DMS53 (cell line): ENCODE data around the gene CDHR1.

Experiments
- DNase-seq: peaks from one replicate; lab custom pipeline; 2025; lab: John Stamatoyannopoulos, UW

CDHR1 gene

GRCh38 chr10:84262190-84262956, 68.0 kb downstream of the CDHR1 start:
- DNase-seq: no peak

DNA sequence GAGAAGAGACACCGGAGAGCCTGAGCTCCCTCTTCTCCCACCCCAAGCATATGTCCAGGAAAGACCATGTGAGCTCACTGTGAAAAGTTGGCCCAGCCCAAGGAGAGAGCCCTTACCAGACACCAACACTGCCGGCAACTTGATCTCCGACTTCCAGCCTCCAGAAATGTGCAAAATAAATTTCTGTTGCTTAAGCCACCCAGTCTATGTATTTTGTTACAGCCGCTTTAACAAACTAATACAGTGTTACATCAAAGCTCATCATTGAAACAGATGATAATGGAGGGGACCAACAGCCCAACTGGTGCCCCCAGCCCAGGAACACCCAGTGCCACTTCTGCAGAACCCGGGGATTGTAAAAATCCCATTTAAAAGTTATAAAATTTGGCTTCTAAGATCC, 69.4 kb downstream of the CDHR1 start:
- no peak for DNase-seq

DNA sequence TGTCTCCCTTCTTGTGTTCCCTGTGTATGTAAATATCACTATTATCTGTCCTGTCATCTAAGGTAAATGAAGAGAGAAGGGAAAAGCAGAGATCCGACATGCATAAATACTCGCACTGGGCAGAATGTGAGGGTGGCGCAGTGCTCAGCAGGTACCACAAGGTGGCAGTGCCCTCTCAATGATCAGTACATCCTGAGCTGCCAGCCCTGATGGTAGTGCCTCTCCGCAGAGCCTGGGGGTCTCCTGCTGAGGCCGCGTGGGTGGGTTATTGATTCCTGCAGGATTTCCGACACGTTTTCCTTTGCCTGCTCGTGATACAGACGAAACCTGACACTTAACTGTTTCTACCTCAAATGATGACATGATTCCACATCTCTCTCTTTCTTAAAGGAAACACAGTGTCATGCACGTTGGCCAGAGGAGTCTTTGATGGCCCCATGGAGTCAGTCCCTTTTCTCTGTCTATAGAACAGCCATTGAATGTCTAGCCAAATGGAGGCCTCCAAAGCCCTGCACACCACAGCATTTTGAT, 70.3 kb downstream of the CDHR1 start:
- peak; percentile 82 for DNase-seq

DNA sequence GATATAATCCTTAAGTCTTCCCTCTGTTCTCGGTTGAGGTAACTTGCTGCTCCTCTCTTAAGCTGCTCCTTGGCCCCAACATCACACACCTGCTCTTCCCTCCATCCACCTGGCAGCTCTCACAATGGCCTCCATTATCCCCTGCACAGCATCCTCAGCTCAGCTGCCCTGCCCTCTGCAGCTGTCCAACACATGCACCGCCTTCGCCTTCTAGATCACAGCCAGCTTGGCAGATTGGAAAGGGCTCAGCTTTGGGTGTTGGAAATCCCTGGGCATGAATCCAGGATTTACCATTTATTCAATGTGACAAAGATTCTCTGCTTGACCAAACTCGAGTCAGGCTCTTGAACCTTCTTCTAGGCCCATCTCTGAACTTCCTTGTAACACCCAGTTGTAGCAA, 71.1 kb downstream of the CDHR1 start:
- DNase-seq: peak; percentile 72

- DNase-seq: peak; percentile 95
Measured at GRCh38 chr10:84267503-84268126, 73.3 kb downstream of the CDHR1 start.

- peak; percentile 47 for DNase-seq
Measured at GRCh38 chr10:84269162-84269561, 74.8 kb downstream of the CDHR1 start.
